ENCODE results near the gene SMPD3. TPM values are rescaled to one million over a fixed set of nuclear protein-coding genes. Genes with fewer than 3 reads are reported as not detected.
A peak's percentile ranks its signal among the peaks of the same experiment; 100 is the strongest.

The SMPD3 gene
- total RNA-seq, 1 donor from 2014 or later = 5.6 TPM

DNA sequence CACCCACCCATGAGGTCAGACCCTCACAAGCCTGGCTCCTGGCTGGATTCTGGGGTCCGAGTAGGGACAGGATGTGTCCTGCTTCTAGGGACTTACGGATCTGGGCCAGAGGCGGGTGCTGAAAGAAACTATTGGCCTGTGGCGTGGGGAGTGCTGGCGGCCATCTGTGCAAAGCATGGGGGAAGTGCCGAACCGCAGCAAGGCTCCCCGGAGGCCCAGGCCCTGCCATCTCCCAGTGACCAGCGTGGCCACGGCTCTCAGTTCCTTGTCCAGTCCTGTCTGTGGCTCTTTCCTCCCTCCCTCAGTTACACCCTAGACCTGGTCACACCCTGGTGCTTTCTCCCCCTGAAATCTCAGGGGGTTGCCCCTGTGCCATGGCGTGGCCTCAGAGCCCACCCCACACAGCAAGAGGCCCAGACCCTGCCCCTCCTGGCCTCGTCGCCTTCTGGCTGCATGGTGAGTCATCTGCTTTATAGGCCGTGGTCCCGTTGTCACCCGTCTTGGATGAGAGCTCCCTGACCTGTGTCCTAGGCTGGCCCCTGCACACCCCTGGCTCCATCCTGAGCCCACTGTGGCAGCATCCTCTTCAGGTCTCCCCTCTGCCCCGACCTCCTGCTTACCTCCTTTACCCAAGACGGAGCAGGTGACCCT lies 83.0 kb downstream of the SMPD3 start:
- no peaks in the 10 kb centered on the region for H3K36me3 ChIP-seq
- DNase-seq = peak; percentile 80
- no peak for TF ChIP-seq CTCF (IDR thresholded peaks at IDR 0.05)
- H3K4me1 ChIP-seq = peaks cover 8% of the 10 kb centered on the region
- H3K27me3 ChIP-seq = no peaks in the 10 kb centered on the region
- intact Hi-C loops (cut with DNase I) = no loop called here
- H3K4me3 ChIP-seq = no peak overlapping the region
- no peak overlapping the region for H3K27ac ChIP-seq
- peak; percentile 68 for ATAC-seq
- H3K9me3 ChIP-seq = no peaks in the 10 kb centered on the region

- ATAC-seq (peak; percentile 39), DNase-seq (no peak)
- Histone ChIP-seq H3K4me1 (peaks cover 8% of the 10 kb centered on the region), H3K4me3 (no peak overlapping the region), H3K9me3 (no peaks in the 10 kb centered on the region), H3K36me3 (no peaks in the 10 kb centered on the region), H3K27me3 (no peaks in the 10 kb centered on the region), H3K27ac (no peak overlapping the region)
- peak; percentile 16 for TF ChIP-seq CTCF (IDR thresholded peaks at IDR 0.05)
- intact Hi-C loops (cut with DNase I) = no loop called here
Measured at GRCh38 chr16:68364561-68364998, 83.7 kb downstream of the SMPD3 start.

- Histone ChIP-seq H3K4me1 (peaks cover 8% of the 10 kb centered on the region), H3K27ac (no peak overlapping the region), H3K4me3 (no peak overlapping the region), H3K36me3 (no peaks in the 10 kb centered on the region), H3K9me3 (no peaks in the 10 kb centered on the region), H3K27me3 (no peaks in the 10 kb centered on the region)
- ATAC-seq (peak; percentile 40), DNase-seq (no peak)
- no peak for TF ChIP-seq CTCF (IDR thresholded peaks at IDR 0.05)
- intact Hi-C loops (cut with DNase I) = no loop called here
Measured at GRCh38 chr16:68363658-68364521, 84.4 kb downstream of the SMPD3 start.

GRCh38 chr16:68362947-68363657 lies 85.2 kb downstream of the SMPD3 start:
- DNase-seq (no peak), ATAC-seq (no peak)
- intact Hi-C loops (cut with DNase I) = no loop called here
- no peaks in the 10 kb centered on the region for H3K9me3 ChIP-seq
- no peak for TF ChIP-seq CTCF (IDR thresholded peaks at IDR 0.05)
- peaks cover 1% of the 10 kb centered on the region for H3K36me3 ChIP-seq
- H3K27ac ChIP-seq = no peak overlapping the region
- peaks cover 8% of the 10 kb centered on the region for H3K4me1 ChIP-seq
- no peaks in the 10 kb centered on the region for H3K27me3 ChIP-seq
- no peak overlapping the region for H3K4me3 ChIP-seq

GRCh38 chr16:68362262-68362913 lies 85.9 kb downstream of the SMPD3 start:
- H3K36me3 ChIP-seq = peaks cover 8% of the 10 kb centered on the region
- peaks cover 8% of the 10 kb centered on the region for H3K4me1 ChIP-seq
- H3K27me3 ChIP-seq = no peaks in the 10 kb centered on the region
- DNase-seq = no peak
- H3K9me3 ChIP-seq = no peaks in the 10 kb centered on the region
- ATAC-seq = no peak
- TF ChIP-seq CTCF (IDR thresholded peaks at IDR 0.05) = no peak
- intact Hi-C loops (cut with DNase I) = no loop called here
- no peak overlapping the region for H3K4me3 ChIP-seq
- H3K27ac ChIP-seq = no peak overlapping the region
